Subcutaneous abdominal adipose tissue (tissue), 5 donors: ENCODE results near the gene LAMP5.

ENCODE experiments used
- H3K27ac ChIP-seq: one replicate; pipeline ENCODE4 v1.7.0; 2013; ENCODE audit warnings: low read depth, mild to moderate bottlenecking, inconsistent platforms, low read length, moderate library complexity
- H3K27me3 ChIP-seq, 5 donors: one replicate each; pipeline ENCODE4 v1.7.0; 2013; ENCODE audit warnings: low read length in 5 of 5, inconsistent platforms in 1 of 5; ENCODE audit not compliant: control insufficient read depth in 5 of 5, insufficient read depth in 4 of 5
- H3K36me3 ChIP-seq, 5 donors: one replicate each; pipeline ENCODE4 v1.7.0; 2013; ENCODE audit warnings: low read length in 5 of 5; ENCODE audit not compliant: control insufficient read depth in 5 of 5, insufficient read depth in 5 of 5
- H3K4me1 ChIP-seq, 5 donors: one replicate each; pipeline ENCODE4 v1.7.0; 2013; ENCODE audit warnings: low read length in 5 of 5, mild to moderate bottlenecking in 3 of 5, moderate library complexity in 1 of 5; ENCODE audit not compliant: control insufficient read depth in 5 of 5, insufficient read depth in 5 of 5
- H3K4me3 ChIP-seq, 5 donors: one replicate each; pipeline ENCODE4 v1.7.0; 2013; ENCODE audit warnings: low read length in 5 of 5, low read depth in 1 of 5
- H3K9ac ChIP-seq, 5 donors: one replicate each; pipeline ENCODE4 v1.7.0; 2013; ENCODE audit warnings: low read length in 5 of 5, mild to moderate bottlenecking in 4 of 5, moderate library complexity in 3 of 5
- H3K9me3 ChIP-seq, 5 donors: one replicate each; pipeline ENCODE4 v1.7.0; 2013; ENCODE audit warnings: low read length in 5 of 5; ENCODE audit not compliant: control insufficient read depth in 5 of 5
- donor health status: healthy.
- donor health status: healthy.
- donor health status: healthy.
- donor health status: healthy.
- donor health status: healthy.

The LAMP5 gene

GRCh38 chr20:9508696-9509178 is 5.7 kb upstream of the LAMP5 start:
- peaks cover 29 to 45% (median 41%) of the 10 kb centered on the region in 5 donors for H3K27me3 ChIP-seq
- H3K4me1 ChIP-seq = peaks cover 0 to 23% (median 10%) of the 10 kb centered on the region in 5 donors

GRCh38 chr20:9509246-9509645 is 5.1 kb upstream of the LAMP5 start:
- Histone ChIP-seq H3K27ac (no peak overlapping the region), H3K4me3 (no peak overlapping the region), H3K4me1 (peaks cover 0 to 23% (median 10%) of the 10 kb centered on the region in 5 donors), H3K36me3 (no peaks in the 10 kb centered on the region), H3K9me3 (no peaks in the 10 kb centered on the region), H3K27me3 (peaks cover 29 to 49% (median 45%) of the 10 kb centered on the region in 5 donors), H3K9ac (no peak overlapping the region)

More at GRCh38 chr20:9508696-9509178, 5.7 kb upstream of the LAMP5 start:
- no peak overlapping the region for H3K4me3 ChIP-seq
- H3K36me3 ChIP-seq = no peaks in the 10 kb centered on the region
- H3K9me3 ChIP-seq = no peaks in the 10 kb centered on the region
- no peak overlapping the region for H3K27ac ChIP-seq
- no peak overlapping the region for H3K9ac ChIP-seq

GRCh38 chr20:9510911-9511310 is 3.5 kb upstream of the LAMP5 start:
- Histone ChIP-seq H3K27ac (no peak overlapping the region), H3K36me3 (no peaks in the 10 kb centered on the region), H3K9ac (no peak overlapping the region), H3K4me1 (peaks cover 0 to 36% (median 24%) of the 10 kb centered on the region in 5 donors), H3K4me3 (no peak overlapping the region), H3K9me3 (no peaks in the 10 kb centered on the region), H3K27me3 (peaks cover 29 to 57% (median 52%) of the 10 kb centered on the region in 5 donors)

GRCh38 chr20:9514072-9514460 is 324 bp upstream of the LAMP5 start:
- no peaks in the 10 kb centered on the region for H3K9me3 ChIP-seq
- H3K36me3 ChIP-seq = no peaks in the 10 kb centered on the region
- H3K4me3 ChIP-seq = no peak overlapping the region
- H3K4me1 ChIP-seq = peaks cover 0 to 21% (median 21%) of the 10 kb centered on the region in 5 donors
- H3K27me3 ChIP-seq = peaks cover 5 to 39% (median 36%) of the 10 kb centered on the region in 5 donors
- H3K27ac ChIP-seq = no peak overlapping the region
- H3K9ac ChIP-seq = no peak overlapping the region

GRCh38 chr20:9515214-9515585 is 810 bp downstream of the LAMP5 start:
- Histone ChIP-seq H3K27ac (no peak overlapping the region), H3K9ac (no peak overlapping the region), H3K4me1 (peaks cover 0 to 21% (median 21%) of the 10 kb centered on the region in 5 donors), H3K36me3 (no peaks in the 10 kb centered on the region), H3K4me3 (no peak overlapping the region), H3K9me3 (no peaks in the 10 kb centered on the region), H3K27me3 (peaks cover 5 to 38% (median 31%) of the 10 kb centered on the region in 5 donors)

- H3K27me3 ChIP-seq = peaks cover 5 to 43% (median 32%) of the 10 kb centered on the region in 5 donors
- peaks cover 0 to 21% (median 21%) of the 10 kb centered on the region in 5 donors for H3K4me1 ChIP-seq
- H3K9ac ChIP-seq = no peak overlapping the region
- peak overlapping the region in 2 of 5 donors; percentile 34 to 42 for H3K4me3 ChIP-seq
- no peak overlapping the region for H3K27ac ChIP-seq
- H3K36me3 ChIP-seq = no peaks in the 10 kb centered on the region
- H3K9me3 ChIP-seq = no peaks in the 10 kb centered on the region
These were observed 1.4 kb downstream of the LAMP5 start for GRCh38 chr20:9515741-9516233.

GRCh38 chr20:9516234-9516871 is 2.0 kb downstream of the LAMP5 start:
- Histone ChIP-seq H3K4me1 (peaks cover 0 to 21% (median 21%) of the 10 kb centered on the region in 5 donors), H3K4me3 (peak overlapping the region; percentile 12 to 51 (median 34)), H3K36me3 (no peaks in the 10 kb centered on the region), H3K9ac (no peak overlapping the region), H3K9me3 (no peaks in the 10 kb centered on the region), H3K27ac (no peak overlapping the region), H3K27me3 (peaks cover 10 to 46% (median 32%) of the 10 kb centered on the region in 5 donors)

- H3K4me3 ChIP-seq = no peak overlapping the region
- no peaks in the 10 kb centered on the region for H3K9me3 ChIP-seq
- no peak overlapping the region for H3K9ac ChIP-seq
- peaks cover 0 to 21% (median 21%) of the 10 kb centered on the region in 5 donors for H3K4me1 ChIP-seq
- H3K27me3 ChIP-seq = peaks cover 10 to 44% (median 32%) of the 10 kb centered on the region in 5 donors
- no peaks in the 10 kb centered on the region for H3K36me3 ChIP-seq
- H3K27ac ChIP-seq = no peak overlapping the region
These were observed 3.1 kb downstream of the LAMP5 start for GRCh38 chr20:9517297-9518162.

GRCh38 chr20:9518576-9519175 is 4.3 kb downstream of the LAMP5 start:
- H3K4me1 ChIP-seq = peaks cover 0 to 21% (median 21%) of the 10 kb centered on the region in 5 donors
- peaks cover 10 to 44% (median 32%) of the 10 kb centered on the region in 5 donors for H3K27me3 ChIP-seq
- no peak overlapping the region for H3K27ac ChIP-seq
- no peak overlapping the region for H3K4me3 ChIP-seq
- H3K9ac ChIP-seq = no peak overlapping the region
- no peaks in the 10 kb centered on the region for H3K9me3 ChIP-seq
- no peaks in the 10 kb centered on the region for H3K36me3 ChIP-seq
